Mucosa of stomach (tissue), 1 donor: Measurements from ENCODE around the gene PLCG2.
"Not testable (repeated sequence)": the region's sequence is repeated elsewhere in the genome, so short reads cannot be mapped to it uniquely, and the experiment has no call there.

Source experiments
- H3K27me3 ChIP-seq: one replicate; pipeline ENCODE4 v1.7.0; 2013; ENCODE audit warnings: mild to moderate bottlenecking, low read length; ENCODE audit not compliant: control insufficient read depth, insufficient read depth
- H3K36me3 ChIP-seq: one replicate; pipeline ENCODE4 v1.7.0; 2013; ENCODE audit warnings: low read length; ENCODE audit not compliant: control insufficient read depth, insufficient read depth
- H3K4me1 ChIP-seq: one replicate; pipeline ENCODE4 v1.7.0; 2013; ENCODE audit warnings: mild to moderate bottlenecking, low read length; ENCODE audit not compliant: control insufficient read depth, insufficient read depth
- H3K4me3 ChIP-seq: one replicate; pipeline ENCODE4 v1.7.0; 2013; ENCODE audit warnings: low read length
- H3K9ac ChIP-seq: one replicate; pipeline ENCODE4 v1.7.0; 2013; ENCODE audit warnings: mild to moderate bottlenecking, low read length, moderate library complexity
- H3K9me3 ChIP-seq: one replicate; pipeline ENCODE4 v1.7.0; 2013; ENCODE audit warnings: mild to moderate bottlenecking, low read length, moderate library complexity; ENCODE audit not compliant: control insufficient read depth
- donor health status: Pancreatic carcinoma.

PLCG2 gene

DNA sequence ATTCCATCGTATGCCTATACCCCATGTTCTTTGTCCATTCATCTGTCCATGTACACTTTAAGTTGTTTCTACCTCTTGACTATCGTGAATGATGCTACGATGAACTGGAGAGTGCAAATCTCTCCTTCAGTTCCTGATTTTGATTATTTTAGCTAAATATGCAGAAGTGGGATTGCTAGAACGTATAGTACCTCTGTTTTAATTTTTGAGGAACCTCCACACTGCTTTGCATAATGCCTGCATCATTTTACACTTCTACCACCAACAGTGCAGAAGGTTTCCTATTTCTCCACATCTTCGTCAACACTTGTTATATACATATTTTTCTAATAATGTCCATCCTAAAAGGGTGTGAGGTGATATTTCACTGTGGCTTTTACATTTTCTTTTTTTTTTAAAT, 188.3 kb downstream of the PLCG2 start:
- H3K4me3 ChIP-seq = no peak overlapping the region
- H3K4me1 ChIP-seq = no peaks in the 10 kb centered on the region
- H3K36me3 ChIP-seq = no peaks in the 10 kb centered on the region
- no peak overlapping the region for H3K9ac ChIP-seq
- H3K9me3 ChIP-seq = no peaks in the 10 kb centered on the region
- no peaks in the 10 kb centered on the region for H3K27me3 ChIP-seq

DNA sequence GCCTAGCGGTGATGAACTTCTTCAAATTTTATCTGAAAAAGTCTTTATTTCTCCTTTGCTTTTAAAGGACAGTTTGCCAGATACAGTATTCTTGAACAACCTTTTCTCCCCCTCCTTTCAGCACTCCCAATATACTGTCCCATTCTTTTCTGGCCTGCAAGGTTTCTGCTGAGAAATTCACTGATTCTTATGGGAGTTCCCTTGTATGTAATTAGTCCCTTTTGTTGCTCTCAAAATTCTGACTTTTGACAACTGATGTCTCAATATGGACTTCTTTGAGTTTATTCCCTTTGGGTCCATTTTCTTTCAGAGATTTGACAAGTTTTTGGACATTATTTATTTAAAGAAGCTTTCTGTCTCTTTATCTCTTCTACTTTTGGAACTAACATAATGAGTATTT, 192.8 kb downstream of the PLCG2 start:
- no peaks in the 10 kb centered on the region for H3K9me3 ChIP-seq
- no peak overlapping the region for H3K9ac ChIP-seq
- H3K4me3 ChIP-seq = no peak overlapping the region
- H3K36me3 ChIP-seq = no peaks in the 10 kb centered on the region
- no peaks in the 10 kb centered on the region for H3K27me3 ChIP-seq
- no peaks in the 10 kb centered on the region for H3K4me1 ChIP-seq

- H3K9ac ChIP-seq = no peak overlapping the region
- H3K36me3 ChIP-seq = no peaks in the 10 kb centered on the region
- no peaks in the 10 kb centered on the region for H3K27me3 ChIP-seq
- no peaks in the 10 kb centered on the region for H3K9me3 ChIP-seq
- H3K4me1 ChIP-seq = no peaks in the 10 kb centered on the region
- H3K4me3 ChIP-seq = no peak overlapping the region
Measured at GRCh38 chr16:81973737-81974136, 194.6 kb downstream of the PLCG2 start.

DNA sequence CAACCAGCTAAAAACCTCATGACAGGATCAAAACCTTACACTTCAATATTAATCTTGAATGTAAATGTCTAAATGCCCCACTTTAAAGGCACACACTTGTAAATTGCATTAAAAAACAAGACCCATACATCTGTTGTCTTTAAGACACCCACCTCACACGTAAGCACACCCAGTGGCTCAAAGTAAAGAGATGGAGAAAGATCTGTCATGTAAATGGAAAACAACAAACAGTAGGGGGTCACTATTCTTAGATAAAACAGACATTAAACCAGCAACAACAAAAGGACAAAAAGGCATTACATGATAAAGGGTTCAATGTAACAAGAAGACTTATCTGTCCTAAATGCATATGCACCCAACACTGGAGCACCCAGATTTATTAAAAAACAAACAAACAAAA, 196.5 kb downstream of the PLCG2 start:
- no peak overlapping the region for H3K9ac ChIP-seq
- no peaks in the 10 kb centered on the region for H3K4me1 ChIP-seq
- H3K36me3 ChIP-seq = no peaks in the 10 kb centered on the region
- no peak overlapping the region for H3K4me3 ChIP-seq
- no peaks in the 10 kb centered on the region for H3K9me3 ChIP-seq
- no peaks in the 10 kb centered on the region for H3K27me3 ChIP-seq

DNA sequence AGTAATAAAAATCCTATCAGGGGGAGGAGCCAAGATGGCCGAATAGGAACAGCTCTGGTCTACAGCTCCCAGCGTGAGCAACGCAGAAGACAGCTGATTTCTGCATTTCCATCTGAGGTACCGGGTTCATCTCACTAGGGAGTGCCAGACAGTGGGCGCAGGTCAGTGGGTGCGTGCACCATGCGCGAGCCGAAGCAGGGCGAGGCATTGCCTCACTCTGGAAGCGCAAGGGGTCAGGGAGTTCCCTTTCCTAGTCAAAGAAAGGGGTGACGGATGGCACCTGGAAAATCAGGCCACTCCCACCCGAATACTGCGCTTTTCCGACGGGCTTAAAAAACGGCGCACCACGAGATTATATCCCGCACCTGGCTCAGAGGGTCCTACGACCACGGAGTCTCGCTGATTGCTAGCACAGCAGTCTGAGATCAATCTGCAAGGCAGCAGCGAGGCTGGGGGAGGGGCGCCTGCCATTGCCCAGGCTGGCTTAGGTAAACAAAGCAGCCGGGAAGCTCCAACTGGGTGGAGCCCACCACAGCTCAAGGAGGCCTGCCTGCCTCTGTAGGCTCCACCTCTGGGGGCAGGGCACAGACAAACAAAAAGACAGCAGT, 198.3 kb downstream of the PLCG2 start:
- H3K27me3 ChIP-seq, H3K36me3 ChIP-seq, H3K9ac ChIP-seq, H3K4me1 ChIP-seq, H3K9me3 ChIP-seq, H3K4me3 ChIP-seq: not testable (repeated sequence)

DNA sequence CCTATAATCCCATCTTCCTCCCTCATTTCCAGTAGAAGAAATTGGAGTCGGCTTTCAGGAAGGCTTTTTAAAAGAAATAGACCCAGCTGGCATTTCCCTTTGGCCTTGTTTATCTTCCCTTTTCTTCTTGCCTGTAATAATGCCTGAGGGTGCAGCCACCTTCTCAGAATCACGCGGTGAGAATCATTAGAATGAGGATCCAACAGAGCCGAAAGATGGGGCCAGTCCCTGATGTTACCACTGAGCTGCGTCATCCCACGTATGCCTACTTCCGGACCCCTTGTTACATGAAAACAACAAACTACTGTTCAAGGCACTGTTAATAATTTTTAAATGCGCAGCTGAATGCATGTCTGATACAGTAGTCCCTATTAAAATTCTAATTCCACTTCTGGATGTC, 208.0 kb downstream of the PLCG2 start:
- no peaks in the 10 kb centered on the region for H3K9me3 ChIP-seq
- no peaks in the 10 kb centered on the region for H3K36me3 ChIP-seq
- H3K4me1 ChIP-seq = no peaks in the 10 kb centered on the region

DNA sequence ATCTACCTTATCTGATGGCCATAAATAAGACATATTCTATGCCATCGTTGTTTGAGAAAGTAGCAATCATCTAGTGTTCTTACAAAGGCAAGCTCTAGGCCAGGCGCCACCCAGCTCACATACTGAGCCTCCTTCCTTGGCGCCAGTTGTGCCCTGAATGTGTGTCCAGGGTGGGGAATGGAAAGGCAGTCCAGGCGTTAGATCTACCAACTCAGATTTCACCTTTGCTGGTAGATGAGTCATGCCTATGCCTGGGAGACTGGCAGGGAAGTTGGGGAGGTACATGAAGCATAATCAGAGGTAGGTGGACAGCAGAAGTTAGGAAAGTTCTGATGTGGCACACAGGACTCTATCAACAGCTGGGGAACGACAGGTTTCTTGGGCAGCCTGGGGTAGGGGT, 208.6 kb downstream of the PLCG2 start:
- no peaks in the 10 kb centered on the region for H3K4me1 ChIP-seq
- no peaks in the 10 kb centered on the region for H3K27me3 ChIP-seq
- H3K9me3 ChIP-seq = no peaks in the 10 kb centered on the region

More for the DNA sequence above, 208.0 kb downstream of the PLCG2 start:
- Histone ChIP-seq H3K9ac (no peak overlapping the region), H3K4me3 (no peak overlapping the region), H3K27me3 (no peaks in the 10 kb centered on the region)

DNA sequence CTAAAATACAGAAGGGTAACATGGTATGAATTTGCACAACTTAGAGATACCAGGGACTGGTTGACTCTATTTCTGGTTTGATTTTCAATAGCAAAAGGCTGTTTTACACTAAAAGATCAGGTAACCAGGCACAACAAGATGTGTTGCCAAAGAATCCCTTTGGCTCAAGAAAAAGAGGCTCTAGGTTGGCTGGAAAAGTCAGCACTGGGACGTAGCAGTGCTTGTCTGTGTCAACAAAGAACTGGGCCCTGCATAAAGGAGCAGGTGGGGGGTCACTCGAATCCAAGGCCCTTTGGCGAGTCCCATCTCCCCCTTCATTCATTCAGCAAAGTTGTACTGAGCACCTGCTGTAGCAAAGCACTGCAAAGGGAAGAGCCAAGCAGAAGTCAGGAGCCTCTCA, 213.8 kb downstream of the PLCG2 start:
- Histone ChIP-seq H3K9me3 (no peaks in the 10 kb centered on the region), H3K36me3 (no peaks in the 10 kb centered on the region), H3K4me1 (peaks cover 23% of the 10 kb centered on the region), H3K4me3 (no peak overlapping the region), H3K27me3 (no peaks in the 10 kb centered on the region), H3K9ac (no peak overlapping the region)

More for the DNA sequence above, 208.6 kb downstream of the PLCG2 start:
- no peak overlapping the region for H3K9ac ChIP-seq
- no peak overlapping the region for H3K4me3 ChIP-seq
- H3K36me3 ChIP-seq = no peaks in the 10 kb centered on the region

DNA sequence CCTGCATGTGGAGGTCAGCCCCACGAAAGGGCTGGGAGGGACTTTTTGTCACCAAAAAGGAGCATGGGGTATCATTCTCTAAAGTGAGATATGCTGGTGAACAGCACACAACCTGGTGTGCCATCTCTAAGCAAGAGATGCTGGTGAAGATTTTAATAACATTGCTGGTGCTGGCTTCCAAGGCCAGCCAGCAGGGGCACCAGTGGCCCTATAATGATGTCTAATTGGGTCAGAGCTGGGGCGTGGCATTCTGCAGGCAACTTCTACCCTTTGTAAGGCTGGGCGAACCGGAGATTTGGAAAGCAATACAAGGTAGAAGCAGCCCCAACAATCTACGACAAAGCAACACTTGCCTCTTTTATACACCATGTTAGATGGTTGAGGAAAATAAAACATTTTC, 215.4 kb downstream of the PLCG2 start:
- H3K36me3 ChIP-seq = no peaks in the 10 kb centered on the region
- no peaks in the 10 kb centered on the region for H3K27me3 ChIP-seq
- no peak overlapping the region for H3K4me3 ChIP-seq
- peaks cover 23% of the 10 kb centered on the region for H3K4me1 ChIP-seq
- no peaks in the 10 kb centered on the region for H3K9me3 ChIP-seq
- no peak overlapping the region for H3K9ac ChIP-seq

GRCh38 chr16:81995651-81996050, 216.6 kb downstream of the PLCG2 start:
- Histone ChIP-seq H3K4me1 (peaks cover 23% of the 10 kb centered on the region), H3K4me3 (no peak overlapping the region), H3K36me3 (no peaks in the 10 kb centered on the region), H3K27me3 (no peaks in the 10 kb centered on the region), H3K9ac (no peak overlapping the region), H3K9me3 (no peaks in the 10 kb centered on the region)

DNA sequence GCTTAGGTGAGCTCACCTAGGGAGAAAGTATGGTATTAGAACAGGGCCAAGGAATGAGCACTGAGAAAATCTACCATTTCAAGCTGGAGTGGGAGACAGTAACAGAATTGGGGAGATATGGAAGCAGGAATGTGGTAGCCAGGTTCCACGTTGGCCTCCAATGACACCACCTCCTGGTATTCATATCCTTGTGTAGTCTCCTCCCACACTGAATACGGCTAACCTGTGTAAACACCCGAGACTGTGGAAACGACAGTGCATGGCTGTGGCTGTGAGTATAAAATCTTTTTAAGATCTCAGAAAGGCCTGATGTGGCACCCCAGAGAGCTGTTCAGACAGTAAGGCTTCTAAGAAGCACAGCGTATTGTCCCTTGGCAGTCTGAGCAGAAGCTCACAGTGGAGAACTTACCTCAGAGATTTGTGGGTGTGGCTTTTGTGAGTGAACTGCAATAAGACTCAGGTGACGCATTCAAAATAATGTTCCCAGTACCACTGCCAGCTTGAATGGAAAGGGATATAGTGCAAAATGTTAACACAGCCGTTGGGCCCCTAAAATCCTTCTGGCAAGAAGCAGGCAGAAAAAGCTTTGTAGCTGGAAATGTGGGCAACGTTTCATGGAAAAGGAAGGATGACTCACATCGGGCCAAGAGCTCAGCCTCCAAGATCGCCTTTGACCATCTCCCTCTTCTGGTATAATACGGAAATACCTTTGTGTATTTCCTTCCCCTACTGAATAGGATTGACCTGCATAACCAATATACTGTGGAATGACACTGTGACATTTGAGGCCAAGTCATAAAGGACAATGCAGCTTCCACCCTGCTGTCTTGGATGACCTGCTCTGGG, 217.8 kb downstream of the PLCG2 start:
- Histone ChIP-seq H3K4me3 (no peak overlapping the region), H3K9ac (no peak overlapping the region), H3K27me3 (no peaks in the 10 kb centered on the region), H3K36me3 (no peaks in the 10 kb centered on the region), H3K4me1 (peaks cover 23% of the 10 kb centered on the region), H3K9me3 (no peaks in the 10 kb centered on the region)

DNA sequence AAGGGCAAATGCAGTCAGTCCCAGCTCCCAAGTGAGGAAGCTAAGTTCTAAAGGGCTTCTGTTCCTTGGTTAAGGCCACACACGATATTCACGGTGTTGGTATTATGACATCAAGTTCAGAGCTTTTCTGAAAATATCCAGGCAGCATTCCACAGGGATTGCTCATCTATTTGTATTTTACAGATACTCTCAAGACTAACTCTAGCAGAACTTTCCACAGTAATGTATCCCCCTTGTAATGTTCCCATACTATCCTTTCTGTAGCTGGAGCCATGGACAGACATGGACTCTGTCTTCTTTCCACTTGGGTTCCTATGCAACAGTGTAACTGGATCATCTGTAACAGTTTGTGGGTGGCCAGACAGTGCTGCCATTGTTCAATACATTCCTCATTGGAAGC, 218.6 kb downstream of the PLCG2 start:
- H3K4me3 ChIP-seq = no peak overlapping the region

More for the DNA sequence above, 218.6 kb downstream of the PLCG2 start:
- Histone ChIP-seq H3K36me3 (no peaks in the 10 kb centered on the region), H3K9me3 (no peaks in the 10 kb centered on the region), H3K27me3 (no peaks in the 10 kb centered on the region), H3K9ac (no peak overlapping the region), H3K4me1 (peaks cover 23% of the 10 kb centered on the region)
